IMR-90 (cell line): ENCODE measurements around the gene ASB16. TPM values are rescaled to one million over a fixed set of nuclear protein-coding genes. Genes with fewer than 3 reads are reported as not detected.
A peak's percentile ranks its signal among the peaks of the same experiment; 100 is the strongest.

Experiments
- ATAC-seq: fragments of 200-7000 bp; cut with Tn5 transposase; 2 replicates; pipeline ENCODE4 v1.9.1; 2020; ENCODE audit warnings: low read depth, mild to moderate bottlenecking, moderate library complexity
- BruUV-seq: library from RNA; stranded (reverse); fragments of 400-500 nt; replicated peaks from 2 replicates; lab custom pipeline; 2021; lab: Mats Ljungman, UMichigan
- CTCF ChIA-PET: fragments of 300-600 bp; formaldehyde crosslinking; extraction: SDS; loops from one replicate; lab custom pipeline; 2021; ENCODE audit warnings: antibody characterized with exemption; lab: Yijun Ruan, JAX
- POLR2A ChIA-PET: fragments of 300-600 bp; sonication (Branson Sonifier 250); formaldehyde crosslinking; loops from one replicate; lab custom pipeline; 2022; ENCODE audit warnings: antibody characterized with exemption; ENCODE audit not compliant: unreplicated experiment; lab: Charles Lee
- DNase-seq: peaks from one replicate; pipeline ENCODE4 v3.0.0; 2013
- H2AFZ ChIP-seq: replicated peaks from 2 replicates; pipeline ENCODE3; 2013; ENCODE audit warnings: low read length, mild to moderate bottlenecking; ENCODE audit not compliant: poor library complexity
- H2AK5ac ChIP-seq: 2 replicates; pipeline ENCODE4 v1.6.1; 2013; ENCODE audit warnings: low read depth, low read length, inconsistent platforms
- H2AK9ac ChIP-seq: replicated peaks from 2 replicates; pipeline ENCODE3; 2013; ENCODE audit warnings: mild to moderate bottlenecking, low read depth, low read length, moderate library complexity; ENCODE audit not compliant: poor library complexity
- H2BK120ac ChIP-seq: 2 replicates; pipeline ENCODE4 v1.6.1; 2013; ENCODE audit warnings: low read depth, low read length, inconsistent platforms
- H2BK15ac ChIP-seq: 3 replicates; pipeline ENCODE4 v1.6.1; 2013; ENCODE audit warnings: low read depth, low read length, inconsistent platforms
- H2BK20ac ChIP-seq: 2 replicates; pipeline ENCODE4 v1.6.1; 2013; ENCODE audit warnings: low read depth, mild to moderate bottlenecking, inconsistent platforms, low read length, moderate library complexity
- H2BK5ac ChIP-seq: 2 replicates; pipeline ENCODE4 v1.6.1; 2013; ENCODE audit warnings: mild to moderate bottlenecking, low read depth, low read length, inconsistent platforms; ENCODE audit not compliant: poor library complexity, severe bottlenecking
- H3K14ac ChIP-seq: replicated peaks from 2 replicates; pipeline ENCODE4 v1.6.1; 2013; ENCODE audit warnings: low read depth, low read length, inconsistent platforms
- H3K18ac ChIP-seq: 2 replicates; pipeline ENCODE4 v1.6.1; 2013; ENCODE audit warnings: low read depth, low read length, control low read depth
- H3K23ac ChIP-seq: 2 replicates; pipeline ENCODE4 v1.6.1; 2013; ENCODE audit warnings: low read depth, low read length, inconsistent platforms
- H3K27ac ChIP-seq: 2 replicates; pipeline ENCODE4 v1.5.1; 2013; ENCODE audit warnings: mild to moderate bottlenecking, control low read depth, low read length; ENCODE audit not compliant: insufficient read depth
- H3K27me3 ChIP-seq: 2 replicates; pipeline ENCODE4 v1.6.1; 2013; ENCODE audit warnings: low read length; ENCODE audit not compliant: control insufficient read depth, insufficient read depth
- H3K36me3 ChIP-seq: 2 replicates; pipeline ENCODE4 v1.6.1; 2013; ENCODE audit warnings: low read length, mixed read lengths; ENCODE audit not compliant: control insufficient read depth, insufficient read depth
- H3K4ac ChIP-seq: 2 replicates; pipeline ENCODE4 v1.6.1; 2013; ENCODE audit warnings: low read depth, low read length, inconsistent platforms
- H3K4me1 ChIP-seq: 2 replicates; pipeline ENCODE4 v1.6.1; 2013; ENCODE audit warnings: low read length, mixed read lengths; ENCODE audit not compliant: control insufficient read depth, insufficient read depth
- H3K4me2 ChIP-seq: 2 replicates; pipeline ENCODE4 v1.6.1; 2013; ENCODE audit warnings: low read depth, mild to moderate bottlenecking, control low read depth, low read length, moderate library complexity
- H3K4me3 ChIP-seq: 2 replicates; pipeline ENCODE4 v1.5.1; 2013; ENCODE audit warnings: low read depth, mild to moderate bottlenecking, control low read depth, low read length, moderate library complexity; ENCODE audit not compliant: insufficient read depth
- H3K56ac ChIP-seq: 2 replicates; pipeline ENCODE4 v1.6.1; 2013; ENCODE audit warnings: low read length, inconsistent platforms; ENCODE audit not compliant: insufficient read depth; ENCODE audit errors: extremely low read depth
- H3K79me1 ChIP-seq, 2 experiments: 2 replicates each; pipeline ENCODE4 v1.6.1; 2013; ENCODE audit warnings: low read length in 2 of 2, inconsistent platforms in 1 of 2, low read depth in 1 of 2
- H3K9ac ChIP-seq: 2 replicates; pipeline ENCODE4 v1.6.1; 2013; ENCODE audit warnings: low read depth, low read length, control low read depth
- H3K9me1 ChIP-seq: 2 replicates; pipeline ENCODE4 v1.6.1; 2013; ENCODE audit warnings: low read length, inconsistent platforms; ENCODE audit not compliant: insufficient read depth
- H3K9me3 ChIP-seq: 2 replicates; pipeline ENCODE4 v1.6.1; 2013; ENCODE audit warnings: low read length; ENCODE audit not compliant: control insufficient read depth, insufficient read depth
- H4K20me1 ChIP-seq: 2 replicates; pipeline ENCODE4 v1.6.1; 2013; ENCODE audit warnings: low read length, inconsistent platforms; ENCODE audit not compliant: insufficient read depth
- H4K5ac ChIP-seq: 2 replicates; pipeline ENCODE4 v1.6.1; 2013; ENCODE audit warnings: mild to moderate bottlenecking, low read depth, low read length, control low read depth
- H4K8ac ChIP-seq, 2 experiments: 2 replicates each; pipeline ENCODE4 v1.6.1; 2013; ENCODE audit warnings: low read depth in 2 of 2, low read length in 2 of 2, control low read depth in 1 of 2, inconsistent platforms in 1 of 2
- H4K91ac ChIP-seq: 2 replicates; pipeline ENCODE4 v1.6.1; 2013; ENCODE audit warnings: low read depth, low read length, inconsistent platforms; ENCODE audit not compliant: insufficient read depth
- CEBPB ChIP-seq: IDR thresholded peaks from 2 replicates; pipeline ENCODE4 v1.6.1; 2012; ENCODE audit warnings: low read depth, low read length, improper control_type of control experiment
- CTCF ChIP-seq: conservative IDR thresholded peaks from 2 replicates; pipeline ENCODE4 v1.5.1; 2012; ENCODE audit warnings: mild to moderate bottlenecking, low read depth, low read length, improper control_type of control experiment
- whole genome bisulfite sequencing, 2 experiments: methylation state at CpG; one replicate each; pipeline versions ENCODE4 v1.1.5 to v1.1.7; 2013; ENCODE audit warnings: missing lambda C conversion rate in 2 of 2; ENCODE audit not compliant: insufficient read length in 1 of 2; ENCODE audit errors: extremely low coverage in 2 of 2; 5-methylcytosine and 5-hydroxymethylcytosine counted together
- dilution Hi-C: fragments of 300-500 bp; cut with HindIII; formaldehyde crosslinking; loops from one replicate; pipeline ENCODE4 v1.14.3; 2018; ENCODE audit warnings: low sequenced_read_pairs; ENCODE audit not compliant: unreplicated experiment
- in situ Hi-C: fragments of 300-500 bp; cut with MboI; formaldehyde crosslinking; loops from 3 replicates; pipeline ENCODE4 v1.14.3; 2019; ENCODE audit warnings: low sequenced_read_pairs, inconsistent platforms, mixed read lengths
- intact Hi-C: fragments of 100-400 bp; cut with micrococcal nuclease; formaldehyde crosslinking; loops from 2 replicates; pipeline ENCODE4 v1.10.0; 2022
- polyA plus RNA-seq, 3 experiments: library from polyadenylated mRNA; depleted of rRNA; stranded (reverse); fragments of >200 nt; gene quantifications; 2 replicates each; pipeline ENCODE4 v1.2.3, GENCODE V29; 2012; ENCODE audit warnings: low replicate concordance in 1 of 3
- total RNA-seq: library from RNA; depleted of rRNA; stranded (reverse); fragments of >200 nt; gene quantifications from 2 replicates; pipeline ENCODE4 v1.2.3, GENCODE V29; 2012

ASB16 gene
- total and polyA plus RNA-seq, 2 of the 4 experiments (the other 2 are of a cell fraction), result 0.05 TPM; not detected in 1

GRCh38 chr17:44184212-44184810 lies 13.8 kb downstream of the ASB16 start:
- BruUV-seq, result no TSS peak
- ATAC-seq, result no peak
- in situ Hi-C loops, result no loop called here

More at GRCh38 chr17:44184212-44184810, 13.8 kb downstream of the ASB16 start:
- POLR2A ChIA-PET, result no interaction called here
- Histone ChIP-seq H2BK20ac (no peak overlapping the region), H3K79me1 (peaks cover 30 to 68% of the 10 kb centered on the region in 2 experiments), H2AK9ac (no peak overlapping the region), H2BK120ac (no peak overlapping the region), H3K18ac (no peak overlapping the region), H3K27ac (no peak overlapping the region), H2AK5ac (no peak overlapping the region), H4K5ac (no peak overlapping the region), H3K4me1 (peaks cover 2% of the 10 kb centered on the region; the same call in 1 of the 2 replicates), H3K27me3 (no peaks in the 10 kb centered on the region), H4K91ac (no peak overlapping the region), H2BK15ac (no peak overlapping the region), H3K4me2 (no peak overlapping the region), H3K9me1 (0 out of 2 replicates have a peak, but pooled peaks cover 4% of the 10 kb centered on the region), H3K36me3 (peaks cover 14% of the 10 kb centered on the region), H3K9me3 (no peaks in the 10 kb centered on the region), H2AFZ (no peak overlapping the region), H4K20me1 (peaks cover 7% of the 10 kb centered on the region), H3K14ac (no peak overlapping the region), H2BK5ac (no peak overlapping the region), H3K9ac (no peak overlapping the region), H3K4ac (no peak overlapping the region), H3K4me3 (no peak overlapping the region), H3K23ac (peak overlapping the region; percentile 43; the same call in 1 of the 2 replicates), H4K8ac (no peak overlapping the region), H3K56ac (no peak overlapping the region)
- peak; percentile 63 for TF ChIP-seq CEBPB
- TF ChIP-seq CTCF, result no peak
- CTCF ChIA-PET, result interaction anchor here (2.2 kb wide), 1 partner anchor 16 kb away, joined by 7 read pairs; no protein-coding TSS in a partner anchor
- DNase-seq, result no peak
- intact Hi-C loops (no loop called here), dilution Hi-C loops (no loop called here)
- 97% methylated on average over 3 of the region's 8 CpGs; no CpG with 5 or more reads in 1 of the 2 experiments for WGBS, 2 experiments
